Thyroid gland (tissue), 4 donors: ENCODE results near the gene CCDC148.

Source experiments
- CTCF ChIP-seq, 6 experiments: fragments of 200-600 bp in 3 of 6; fragments of 450-650 bp in 3 of 6; sonication (generic) in 3 of 6; IDR thresholded peaks; one replicate each; pipeline ENCODE4 v1.5.1; 2016 to 2019; ENCODE audit warnings: antibody characterized with exemption in 6 of 6, mild to moderate bottlenecking in 2 of 6, inconsistent platforms in 1 of 6, moderate library complexity in 1 of 6
- POLR2A ChIP-seq, 2 donors: fragments of 450-650 bp; IDR thresholded peaks; one replicate each; pipeline ENCODE4 v1.6.1; 2017; ENCODE audit warnings: antibody characterized with exemption in 2 of 2, mild to moderate bottlenecking in 2 of 2, moderate library complexity in 1 of 2

GRCh38 chr2:158142165-158142564, 314.4 kb downstream of the CCDC148 start:
- TF ChIP-seq CTCF (IDR thresholded peaks at IDR 0.05): no peak
- TF ChIP-seq POLR2A (IDR thresholded peaks at IDR 0.05): no peak
